GM15510 (cell line): ENCODE measurements around the gene MAD1L1.

Experiments
- POLR2A ChIP-seq: IDR thresholded peaks from 3 replicates; pipeline ENCODE4 v1.6.1; 2011; ENCODE audit warnings: borderline replicate concordance; ENCODE audit not compliant: insufficient read length; ENCODE audit errors: extremely low read depth

The MAD1L1 gene

DNA sequence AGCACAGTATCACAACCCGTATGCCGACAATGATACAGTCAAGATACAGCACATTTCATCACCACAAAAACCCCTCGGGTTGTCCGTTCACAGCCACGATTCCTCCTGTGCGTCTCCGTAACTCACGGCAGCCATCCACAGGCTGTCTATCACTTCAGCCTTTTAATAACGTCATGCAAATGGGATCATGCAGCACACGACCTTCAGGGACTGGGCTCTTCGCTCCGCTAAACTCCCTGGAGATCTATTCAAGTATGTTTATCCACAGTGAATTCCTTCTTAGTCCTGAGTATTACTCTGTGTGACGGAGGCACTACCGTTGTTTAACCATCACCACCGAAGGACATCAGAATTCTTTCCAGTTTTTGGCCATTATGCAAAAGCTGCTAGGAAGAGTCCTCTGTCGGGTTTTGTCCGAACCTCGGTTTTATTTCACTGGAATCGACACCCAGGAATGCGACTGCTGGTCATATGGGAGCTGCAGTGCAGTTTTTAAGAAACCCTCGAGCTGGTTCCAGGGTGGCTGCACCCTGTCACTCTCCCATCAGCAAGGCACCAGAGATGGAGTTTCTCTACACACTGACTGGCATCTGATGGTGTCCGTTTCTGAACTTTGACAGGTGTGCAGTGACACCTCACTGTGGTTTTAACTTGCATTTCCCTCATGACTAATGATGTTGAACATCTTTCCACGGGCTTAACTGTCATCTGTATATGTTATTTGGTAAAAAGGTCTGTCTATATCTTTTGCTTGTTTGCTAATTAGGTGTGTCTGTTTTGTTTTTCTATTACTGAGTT, 193.6 kb downstream of the MAD1L1 start:
- no peak for TF ChIP-seq POLR2A

DNA sequence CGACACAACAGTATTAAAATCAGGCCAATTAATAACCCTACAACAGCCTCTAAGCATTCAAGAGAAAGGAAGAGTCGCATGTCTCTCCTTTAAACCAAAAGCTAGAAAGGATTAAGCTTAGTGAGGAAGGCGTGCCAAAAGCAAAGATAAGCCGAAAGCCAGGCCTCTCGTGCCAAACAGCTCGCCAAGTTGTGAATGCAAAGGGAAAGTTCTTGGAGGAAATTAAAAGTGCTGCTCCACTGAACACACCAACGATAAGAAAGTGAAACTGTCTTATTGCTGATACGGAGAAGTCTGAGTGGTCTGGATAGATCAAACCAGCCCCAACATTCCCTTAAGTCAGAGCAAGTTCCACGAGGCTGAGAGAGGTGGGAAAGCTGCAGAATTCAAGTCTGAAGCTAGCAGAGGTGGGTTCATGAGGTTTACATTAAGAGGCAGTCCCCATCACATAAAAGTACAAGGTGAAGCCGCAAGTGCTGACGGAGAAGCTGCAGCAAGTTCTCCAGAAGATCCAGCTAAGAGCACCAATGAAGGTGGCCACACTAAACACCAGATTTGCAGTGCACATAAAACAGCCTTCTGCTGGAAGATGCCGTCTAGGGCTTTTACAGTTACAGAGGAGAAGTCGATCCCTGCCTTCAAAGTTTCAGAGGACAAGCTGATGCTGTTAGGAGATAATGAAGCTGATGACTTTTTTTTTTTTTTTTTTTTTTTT, 194.8 kb downstream of the MAD1L1 start:
- no peak for TF ChIP-seq POLR2A

GRCh38 chr7:2037301-2037807, 195.4 kb downstream of the MAD1L1 start:
- no peak for TF ChIP-seq POLR2A

GRCh38 chr7:2036786-2037185, 196.0 kb downstream of the MAD1L1 start:
- no peak for TF ChIP-seq POLR2A

GRCh38 chr7:2034291-2035201, 198.2 kb downstream of the MAD1L1 start:
- no peak for TF ChIP-seq POLR2A

GRCh38 chr7:2033586-2034135, 199.1 kb downstream of the MAD1L1 start:
- TF ChIP-seq POLR2A: no peak

DNA sequence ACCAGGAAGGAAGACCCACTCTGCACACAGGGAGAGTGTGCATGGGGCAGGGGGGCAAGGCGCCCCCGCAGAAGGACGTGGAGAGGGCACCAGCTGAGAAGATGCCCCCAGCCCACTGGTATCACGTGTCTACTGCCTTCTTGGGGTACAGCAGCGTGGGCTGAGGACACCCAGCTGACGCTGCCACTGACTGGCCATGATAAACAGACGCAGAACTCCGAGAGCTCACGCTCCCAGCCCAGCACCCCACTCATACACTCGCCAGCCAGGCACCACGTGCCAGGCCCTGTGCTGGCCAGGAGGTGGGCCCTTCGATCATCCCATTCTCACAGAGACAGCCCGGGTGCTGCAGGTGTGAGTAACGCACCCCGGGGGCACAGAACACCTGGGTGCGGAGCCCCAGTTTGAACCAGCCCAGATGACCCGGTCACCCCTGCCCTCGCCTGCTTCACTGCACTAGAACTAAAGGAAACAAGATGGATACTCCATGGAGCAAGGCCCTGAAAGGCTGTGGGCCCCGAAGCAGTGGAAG, 199.8 kb downstream of the MAD1L1 start:
- no peak for TF ChIP-seq POLR2A

- no peak for TF ChIP-seq POLR2A
Measured at GRCh38 chr7:2032030-2032875, 200.5 kb downstream of the MAD1L1 start.

DNA sequence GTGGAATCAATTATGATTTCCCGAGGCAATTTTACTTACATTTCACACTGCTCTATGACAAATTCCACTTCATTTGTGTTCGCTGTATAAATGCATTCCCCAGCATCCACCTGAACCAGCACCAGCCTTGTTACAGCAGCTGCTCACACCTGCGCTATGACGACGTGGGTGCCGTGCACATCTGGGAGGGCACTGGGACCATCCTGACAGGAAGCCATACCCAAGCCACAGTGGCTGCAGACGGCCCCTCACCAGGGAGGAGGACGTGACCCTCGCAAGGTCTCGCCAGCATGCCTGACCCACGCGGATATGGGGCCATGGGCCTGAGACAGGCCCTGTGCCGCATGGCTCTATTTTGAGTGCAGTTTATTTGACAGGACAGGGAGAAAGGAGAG, 201.3 kb downstream of the MAD1L1 start:
- no peak for TF ChIP-seq POLR2A

DNA sequence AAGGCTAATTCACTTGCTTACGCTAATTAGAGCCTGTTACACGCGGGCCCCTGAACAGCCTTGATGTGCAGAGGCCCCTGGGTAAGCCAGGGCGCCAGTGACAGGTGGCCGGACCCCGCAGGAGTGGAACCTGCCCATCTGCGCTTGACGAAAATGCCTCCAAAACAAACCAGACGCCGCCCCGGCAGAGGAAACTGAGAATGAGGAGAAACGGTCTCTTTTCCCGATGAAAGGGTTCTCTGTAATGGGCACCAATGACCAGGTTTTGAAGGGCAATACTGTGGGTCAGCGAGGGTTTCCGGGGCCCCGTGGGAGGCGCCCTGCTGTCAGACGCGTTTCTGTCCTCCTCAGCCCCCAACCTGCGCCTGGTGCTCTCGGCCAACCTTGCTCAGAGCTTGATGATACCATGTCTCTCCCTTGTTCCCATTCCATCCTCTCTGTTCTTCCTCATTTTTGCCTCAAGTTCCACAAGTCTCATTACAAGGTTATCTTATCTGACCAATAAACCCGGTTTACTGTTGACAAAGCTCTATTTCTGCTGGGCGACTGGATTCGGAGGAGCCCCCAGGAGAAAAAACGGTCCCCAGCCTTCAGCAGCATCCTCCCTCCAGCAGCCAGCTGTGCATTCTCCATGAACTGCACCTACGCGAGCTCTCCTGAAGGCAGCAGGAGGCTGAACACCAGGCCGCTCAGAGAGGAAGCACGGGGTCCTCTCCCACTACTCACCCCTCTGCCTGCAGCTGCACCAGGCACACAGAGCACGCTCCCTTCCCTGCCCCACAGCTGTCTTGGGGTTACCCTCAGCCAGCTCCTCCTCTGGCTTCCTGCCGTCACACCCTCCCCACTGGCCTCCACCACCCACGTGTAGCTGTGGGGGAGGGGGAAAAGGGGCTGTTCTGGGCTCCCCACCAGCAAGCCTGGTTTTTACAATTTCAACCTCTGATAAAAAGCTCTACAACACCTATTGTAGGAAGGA, 202.0 kb downstream of the MAD1L1 start:
- no peak for TF ChIP-seq POLR2A

- no peak for TF ChIP-seq POLR2A
Measured at GRCh38 chr7:2029936-2030335, 202.8 kb downstream of the MAD1L1 start.

DNA sequence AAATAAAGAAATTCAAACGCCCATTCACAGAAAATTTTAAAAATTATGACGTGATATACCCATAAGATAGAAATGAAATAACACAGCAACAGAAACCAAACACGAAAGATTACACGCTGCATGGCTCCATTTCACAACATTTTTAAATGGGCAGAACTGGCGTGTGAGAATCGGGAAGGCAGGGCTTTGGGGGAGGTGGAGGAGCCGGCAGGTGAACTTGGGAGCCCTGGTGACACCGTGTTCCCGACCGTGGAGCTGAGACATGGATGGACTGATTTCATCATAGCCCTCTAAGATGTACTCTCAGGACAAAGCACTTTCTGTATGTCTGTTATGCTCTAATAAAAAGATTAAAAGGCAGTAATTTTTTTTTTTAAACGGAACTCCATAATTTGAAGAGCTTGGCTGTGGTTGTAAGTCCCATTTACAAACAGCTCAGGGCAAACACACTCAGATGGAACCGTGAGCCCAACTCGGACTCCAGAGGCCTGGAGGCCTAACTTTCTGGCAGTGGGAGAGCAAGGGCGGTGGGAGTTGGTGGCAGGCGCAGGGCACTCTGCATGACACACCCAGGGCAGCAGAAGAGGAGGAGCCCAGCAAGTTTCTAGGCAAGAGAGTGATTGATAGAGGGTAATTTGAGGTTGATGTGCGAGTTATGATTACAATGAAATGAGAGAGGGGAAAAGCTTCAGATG, 203.4 kb downstream of the MAD1L1 start:
- TF ChIP-seq POLR2A: no peak
